NCI-H146 treated with DMSO at 0.1 percent for 48 hours (cell line): ENCODE data around the gene ELOVL3.
"Not testable (repeated sequence)": the region's sequence is repeated elsewhere in the genome, so short reads cannot be mapped to it uniquely, and the experiment has no call there.

ENCODE experiments used
- DNase-seq: peaks from one replicate; lab custom pipeline; 2025; ENCODE audit not compliant: unreplicated experiment; lab: John Stamatoyannopoulos, UW

ELOVL3 gene

DNA sequence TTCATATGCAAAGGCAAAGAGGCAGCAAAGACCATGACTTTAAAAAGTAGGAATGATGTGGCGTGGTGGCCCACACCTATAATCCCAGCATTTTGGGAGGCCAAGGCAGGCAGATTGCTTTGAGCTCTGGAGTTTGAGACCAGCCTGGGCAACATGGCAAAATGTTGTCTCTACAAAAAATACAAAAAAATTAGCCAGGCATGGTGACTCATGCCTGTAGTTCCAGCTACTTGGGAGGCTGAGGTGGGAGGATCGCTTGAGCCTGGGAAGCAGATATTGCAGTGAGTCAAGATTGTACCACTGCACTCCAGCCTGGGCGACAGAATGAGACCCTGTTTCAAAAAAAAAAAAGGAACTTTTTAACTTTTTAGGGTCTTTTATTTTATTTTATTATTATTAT lies 26.4 kb downstream of the ELOVL3 start:
- DNase-seq, result not testable (repeated sequence)

DNA sequence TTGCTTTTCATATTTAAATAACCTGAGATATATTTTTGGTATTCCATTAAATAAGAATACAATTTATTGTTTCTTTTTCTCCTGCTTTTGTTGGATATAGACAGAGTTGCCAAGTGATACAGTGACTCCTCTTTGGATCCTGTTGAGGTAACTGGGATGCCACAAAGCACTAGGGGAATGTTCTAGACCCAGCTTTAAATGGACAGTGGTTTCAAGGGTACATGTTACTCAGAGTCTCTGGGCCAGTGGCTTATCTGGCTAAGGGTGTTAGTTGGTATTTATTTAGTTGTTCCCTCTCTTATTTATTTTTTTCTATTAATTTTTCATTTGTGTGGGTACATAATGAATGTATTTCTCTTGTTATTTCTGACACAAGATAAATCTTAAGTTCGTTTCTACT lies 28.3 kb downstream of the ELOVL3 start:
- no peak for DNase-seq

DNA sequence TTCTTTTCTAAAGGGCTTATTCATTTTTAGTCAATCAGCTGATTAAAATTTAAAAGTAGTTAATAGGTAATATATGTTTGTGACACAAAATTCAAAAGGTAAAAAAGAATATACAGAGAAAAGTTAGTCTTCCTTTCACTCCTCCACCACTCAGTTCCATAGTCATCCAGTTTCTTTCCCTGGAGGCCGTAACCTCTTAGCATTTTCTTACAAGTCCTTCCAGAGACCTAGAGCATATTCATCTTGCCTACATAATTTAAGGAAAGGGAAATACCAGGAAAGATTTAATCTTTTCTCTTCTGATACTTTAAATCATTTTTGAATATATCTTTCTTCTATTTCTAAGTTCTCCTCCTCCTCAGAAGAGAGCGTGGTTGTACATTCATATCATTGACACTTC lies 29.3 kb downstream of the ELOVL3 start:
- no peak for DNase-seq

DNA sequence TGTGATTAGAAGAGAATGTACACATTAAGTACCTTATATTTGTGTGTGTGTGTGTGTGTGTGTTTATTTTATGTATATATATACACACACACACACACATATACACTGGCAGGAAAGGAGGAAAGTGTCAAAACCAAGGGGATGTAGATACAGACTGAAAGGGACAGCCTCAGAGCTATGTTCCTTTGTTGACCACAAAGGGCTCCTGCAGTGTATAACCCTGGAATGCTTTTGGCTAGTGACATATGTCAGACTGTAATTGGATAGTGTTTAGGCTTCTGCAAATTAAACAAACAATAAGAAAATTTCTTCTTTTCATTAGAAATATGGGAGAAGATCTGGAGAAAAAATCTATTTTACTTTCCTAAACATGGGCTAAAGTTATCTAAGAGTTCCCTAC lies 35.1 kb downstream of the ELOVL3 start:
- DNase-seq, result peak; percentile 14

DNA sequence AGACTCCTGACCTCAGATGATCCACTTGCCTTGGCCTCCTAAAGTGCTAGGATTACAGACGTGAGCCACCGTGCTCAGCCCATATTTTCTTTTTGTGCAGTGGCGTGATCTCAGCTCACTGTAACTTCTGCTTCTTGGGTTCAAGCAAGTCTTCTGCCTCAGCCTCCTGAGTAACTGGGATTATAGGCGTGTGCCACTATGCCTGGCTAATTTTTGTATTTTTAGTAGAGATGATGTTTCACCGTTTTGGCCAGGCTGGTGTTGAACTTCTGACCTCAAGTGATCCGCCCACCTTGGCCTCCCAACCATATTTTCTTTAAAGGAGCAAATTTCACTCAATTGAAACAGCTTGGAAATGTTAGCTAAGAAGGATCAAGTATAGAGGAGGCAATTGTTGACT lies 35.7 kb downstream of the ELOVL3 start:
- DNase-seq, result no peak

DNA sequence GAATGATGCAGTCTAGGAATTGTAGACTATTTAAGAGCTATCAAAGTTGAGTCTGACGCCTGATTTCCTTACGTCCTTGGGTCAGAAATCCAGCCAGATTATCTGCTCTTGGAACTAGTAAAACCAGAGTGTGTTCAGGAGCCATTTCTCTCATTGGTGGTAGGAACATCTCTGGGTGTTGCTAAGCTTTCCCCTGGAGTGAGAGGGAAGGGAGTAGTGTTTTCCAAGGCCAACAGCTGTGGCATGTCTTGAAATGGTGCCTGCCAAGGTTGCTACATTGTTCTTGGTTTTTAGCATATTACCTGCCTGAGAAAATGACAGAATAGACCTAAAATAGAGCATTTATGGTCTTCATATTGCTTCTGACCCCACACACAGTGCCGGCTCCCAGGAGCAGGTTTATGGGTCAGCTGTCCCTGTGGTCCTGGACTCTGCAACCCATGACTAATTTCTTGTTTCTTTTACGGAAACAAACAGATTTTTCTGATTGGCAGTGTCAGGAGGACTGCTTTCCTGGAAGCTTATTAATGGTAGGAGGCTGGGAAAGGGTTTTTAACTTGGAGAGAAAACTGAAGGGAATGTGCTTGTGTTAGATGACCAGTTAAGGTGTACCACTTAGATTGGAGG lies 36.8 kb downstream of the ELOVL3 start:
- no peak for DNase-seq

DNA sequence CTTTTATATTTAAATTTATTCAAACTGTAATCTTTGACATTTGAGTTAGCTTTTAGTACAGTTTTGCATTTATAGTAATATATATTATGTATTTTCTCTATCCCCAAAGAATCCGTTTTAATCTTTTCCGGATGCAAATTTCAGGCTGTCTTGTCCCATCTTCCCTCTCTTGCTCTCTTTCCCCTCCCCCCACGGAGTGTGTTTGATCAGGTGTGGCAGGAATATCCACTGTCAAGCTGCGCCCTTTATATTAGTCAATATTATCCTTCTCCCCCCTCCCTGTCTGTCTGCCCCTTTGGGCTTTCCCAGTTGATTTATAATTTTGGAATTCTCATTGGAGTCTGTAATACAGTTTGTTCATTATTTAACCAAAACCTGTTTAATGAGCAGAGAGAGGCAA lies 38.3 kb downstream of the ELOVL3 start:
- peak; percentile 51 for DNase-seq

DNA sequence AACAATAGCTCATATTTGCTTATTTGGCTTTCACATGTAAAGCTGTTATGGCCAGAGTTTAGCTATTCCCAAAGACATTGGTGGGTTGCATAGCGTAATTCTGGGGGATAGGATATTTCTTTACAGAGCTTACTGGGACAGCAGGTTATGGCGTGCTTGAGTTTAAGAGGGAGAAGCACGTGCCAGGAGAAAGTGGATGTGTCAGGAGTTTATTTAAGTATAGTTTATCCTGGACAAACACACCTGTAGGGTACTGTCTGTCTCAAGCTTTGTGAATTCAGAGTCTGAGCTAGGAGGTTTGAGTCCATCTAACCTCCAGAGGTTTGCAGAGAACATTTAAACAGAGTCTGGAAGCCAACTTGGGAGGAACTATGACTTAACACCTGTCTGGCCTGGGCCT lies 40.6 kb downstream of the ELOVL3 start:
- DNase-seq, result no peak

DNA sequence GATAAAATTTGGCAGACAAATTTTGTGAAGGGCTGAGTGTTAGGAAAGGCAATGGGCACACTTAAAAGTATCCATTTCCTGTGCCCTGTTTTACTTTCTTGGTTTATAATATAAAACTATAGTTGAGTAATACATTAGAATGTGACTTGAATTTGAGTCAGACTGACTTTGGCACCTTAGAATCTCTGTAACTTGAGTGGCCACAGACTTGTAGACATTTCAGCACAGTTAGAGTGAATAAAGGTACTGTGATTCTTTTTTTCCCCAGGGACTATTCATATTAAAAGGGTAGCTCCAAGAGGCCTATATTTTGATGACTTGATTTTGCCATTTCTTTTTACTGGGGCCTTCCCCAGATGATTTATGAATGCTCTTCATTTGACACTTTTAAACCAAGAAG lies 41.6 kb downstream of the ELOVL3 start:
- DNase-seq, result no peak

DNA sequence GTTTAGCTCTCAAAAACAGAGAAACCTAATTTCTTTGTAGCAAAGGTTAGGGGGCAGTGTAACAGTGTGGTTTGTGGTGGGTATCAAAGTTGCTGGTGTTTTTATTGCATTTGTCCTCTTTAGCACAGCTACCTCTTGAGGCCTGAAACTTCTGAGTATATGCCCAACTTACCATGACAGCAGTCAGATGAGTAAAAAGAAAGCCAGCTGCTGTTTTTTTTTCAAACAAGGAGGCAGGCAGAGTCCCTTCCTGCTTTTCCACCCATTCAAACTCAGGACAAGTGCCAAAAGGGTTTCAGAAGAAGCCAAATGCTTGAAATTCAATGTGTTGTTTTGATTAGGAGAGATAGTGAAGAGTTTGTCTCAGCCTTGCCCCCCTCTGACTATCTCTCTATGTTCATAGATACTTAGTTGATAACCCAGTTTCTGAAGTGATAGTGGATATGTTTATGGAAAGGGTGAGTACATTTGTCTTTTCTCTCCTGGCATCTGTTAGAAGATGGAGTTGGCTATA lies 42.3 kb downstream of the ELOVL3 start:
- no peak for DNase-seq

DNA sequence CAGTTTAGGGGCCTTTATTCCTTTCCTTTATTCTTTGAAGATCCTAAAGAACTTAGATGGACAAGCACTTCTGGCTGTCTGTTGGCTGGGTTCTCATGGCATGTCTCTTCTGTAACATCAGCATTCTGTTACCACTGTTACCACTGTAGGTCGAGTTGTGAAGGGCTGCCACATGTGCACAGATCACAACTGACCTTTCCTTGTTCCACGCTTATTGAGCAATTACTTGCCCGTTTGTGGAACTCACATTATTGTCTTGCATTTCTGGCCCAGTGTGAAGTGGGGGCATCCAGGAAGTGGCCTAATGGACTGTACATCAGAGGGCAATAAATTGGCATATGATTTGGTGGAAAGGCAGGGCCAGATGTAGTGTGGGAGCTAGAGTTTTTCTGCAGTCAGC lies 42.9 kb downstream of the ELOVL3 start:
- no peak for DNase-seq

DNA sequence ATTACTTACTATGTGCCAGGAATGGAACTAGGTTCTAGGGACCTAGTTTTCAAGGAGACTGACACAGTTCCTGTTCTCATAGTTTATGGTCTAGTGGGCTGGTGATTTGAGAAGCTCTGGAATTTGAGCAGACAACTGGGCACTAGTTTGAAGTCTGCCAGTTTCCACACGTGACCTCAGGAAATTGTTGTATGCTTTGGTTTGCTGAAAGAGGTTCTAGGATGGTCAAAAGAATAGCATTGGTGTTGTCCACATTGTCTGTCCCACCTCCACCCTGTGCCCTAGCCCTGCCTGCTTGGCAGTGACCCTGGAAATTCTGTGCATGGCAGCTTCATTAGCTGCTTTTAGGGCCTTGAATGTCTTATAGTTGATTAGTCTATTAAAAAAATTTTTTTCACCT lies 48.0 kb downstream of the ELOVL3 start:
- DNase-seq, result no peak

DNA sequence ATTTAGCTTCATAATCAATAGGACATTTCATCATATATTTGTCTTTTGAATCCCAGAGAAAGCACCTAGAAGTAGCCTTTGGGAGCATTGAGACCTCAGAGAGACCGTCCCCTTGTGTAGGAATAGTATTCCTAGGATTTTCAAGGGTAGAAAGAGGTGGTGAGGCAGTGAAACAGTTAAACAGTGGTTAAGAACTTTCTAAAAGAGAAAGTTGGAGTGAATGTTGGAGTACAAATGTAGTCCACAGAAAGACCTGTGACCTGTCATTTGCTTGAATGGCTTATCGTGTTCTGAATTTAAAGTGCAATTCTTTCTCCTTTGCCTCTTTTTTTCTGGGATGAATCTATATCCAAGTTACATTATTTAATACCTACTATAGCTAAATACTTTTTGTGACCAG lies 49.2 kb downstream of the ELOVL3 start:
- no peak for DNase-seq

DNA sequence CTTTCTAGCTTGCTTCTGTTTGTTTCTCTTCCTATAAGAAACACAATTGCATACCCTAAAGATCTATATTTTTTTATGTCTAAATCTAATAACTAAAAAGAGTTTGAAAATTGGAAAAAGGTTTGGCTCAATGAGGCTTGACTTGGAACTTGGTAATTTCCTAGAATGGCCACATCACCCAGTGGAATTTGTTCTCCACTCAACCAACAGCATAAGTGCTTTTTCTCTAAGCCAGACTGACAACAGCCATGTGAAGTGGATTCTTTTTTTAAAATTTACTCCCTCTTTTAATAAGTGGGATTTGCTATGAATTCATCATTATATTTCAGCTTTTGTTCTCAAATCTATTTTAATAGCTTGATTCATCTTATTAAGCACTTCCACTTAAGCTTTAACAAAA lies 53.0 kb downstream of the ELOVL3 start:
- no peak for DNase-seq
